Stimulated activated CD8-positive, alpha-beta memory T cell treated with anti-CD3 and anti-CD28 coated beads, Interleukin-2, amount 100 ng/mL, for 1 hour (primary cell): ENCODE results near the gene NAGS.
"Not testable (repeated sequence)": the region's sequence is repeated elsewhere in the genome, so short reads cannot be mapped to it uniquely, and the experiment has no call there.

Experiments used
- DNase-seq, 2 donors: peaks; one replicate each; pipeline ENCODE4 v3.0.0-alpha.2; 2020; ENCODE audit warnings: low read depth in 2 of 2

The NAGS gene

GRCh38 chr17:44039829-44040635 is 35.6 kb downstream of the NAGS start:
- DNase-seq: no peak

- DNase-seq: no peak
Measured at GRCh38 chr17:44043272-44043696, 38.9 kb downstream of the NAGS start.

GRCh38 chr17:44044071-44044470 is 39.6 kb downstream of the NAGS start:
- DNase-seq: no peak

GRCh38 chr17:44045486-44045885 is 41.1 kb downstream of the NAGS start:
- DNase-seq: no peak

GRCh38 chr17:44046893-44047292 is 42.5 kb downstream of the NAGS start:
- not testable (repeated sequence) for DNase-seq

- DNase-seq: no peak
Measured at GRCh38 chr17:44049294-44050060, 45.1 kb downstream of the NAGS start.

- DNase-seq: no peak
Measured at GRCh38 chr17:44053125-44053872, 48.9 kb downstream of the NAGS start.
